Activated CD8-positive, alpha-beta memory T cell treated with anti-CD3 and anti-CD28 coated beads, Interleukin-2, amount 50 U/mL, for 1 hour (primary cell): Measurements from ENCODE around the gene ENAH.
"Not testable (repeated sequence)": the region's sequence is repeated elsewhere in the genome, so short reads cannot be mapped to it uniquely, and the experiment has no call there.

Experiments used
- DNase-seq: peaks from one replicate; pipeline ENCODE4 v3.0.0-alpha.2; 2020; ENCODE audit errors: extremely low read depth

ENAH gene

GRCh38 chr1:225493591-225494246, 159.2 kb downstream of the ENAH start:
- no peak for DNase-seq

- no peak for DNase-seq
Measured at GRCh38 chr1:225488676-225489075, 164.2 kb downstream of the ENAH start.

GRCh38 chr1:225486856-225487255, 166.1 kb downstream of the ENAH start:
- no peak for DNase-seq

GRCh38 chr1:225485991-225486530, 166.9 kb downstream of the ENAH start:
- DNase-seq = no peak

GRCh38 chr1:225485226-225485625, 167.7 kb downstream of the ENAH start:
- DNase-seq = no peak

- DNase-seq = no peak
Measured at GRCh38 chr1:225484657-225485214, 168.2 kb downstream of the ENAH start.

- DNase-seq = no peak
Measured at GRCh38 chr1:225483818-225484656, 168.9 kb downstream of the ENAH start.

- DNase-seq = no peak
Measured at GRCh38 chr1:225482421-225482950, 170.4 kb downstream of the ENAH start.

- no peak for DNase-seq
Measured at GRCh38 chr1:225481738-225482137, 171.2 kb downstream of the ENAH start.

- DNase-seq = no peak
Measured at GRCh38 chr1:225480825-225481434, 172.0 kb downstream of the ENAH start.

- DNase-seq = no peak
Measured at GRCh38 chr1:225479996-225480720, 172.8 kb downstream of the ENAH start.

GRCh38 chr1:225479341-225479740, 173.6 kb downstream of the ENAH start:
- DNase-seq = no peak

- DNase-seq = no peak
Measured at GRCh38 chr1:225477296-225477911, 175.5 kb downstream of the ENAH start.

GRCh38 chr1:225476538-225476988, 176.4 kb downstream of the ENAH start:
- DNase-seq = no peak

GRCh38 chr1:225476100-225476511, 176.8 kb downstream of the ENAH start:
- DNase-seq = no peak

GRCh38 chr1:225474986-225475820, 177.7 kb downstream of the ENAH start:
- no peak for DNase-seq

GRCh38 chr1:225474439-225474985, 178.4 kb downstream of the ENAH start:
- no peak for DNase-seq

GRCh38 chr1:225473676-225474438, 179.1 kb downstream of the ENAH start:
- not testable (repeated sequence) for DNase-seq

- not testable (repeated sequence) for DNase-seq
Measured at GRCh38 chr1:225473266-225473665, 179.7 kb downstream of the ENAH start.
